Ascending aorta (tissue), 2 donors: Measurements from ENCODE around the gene PKP2. TPM values are rescaled to one million over a fixed set of nuclear protein-coding genes. Genes with fewer than 3 reads are reported as not detected.
A peak's percentile ranks its signal among the peaks of the same experiment; 100 is the strongest.
"Not testable (repeated sequence)": the region's sequence is repeated elsewhere in the genome, so short reads cannot be mapped to it uniquely, and the experiment has no call there.

Source experiments
- DNase-seq, 2 donors: peaks; one replicate each; pipeline ENCODE4 v3.0.0-alpha.2; 2019; ENCODE audit warnings: low spot score in 2 of 2
- H3K27ac ChIP-seq, 2 donors: fragments of 200-600 bp; sonication (generic); one replicate each; pipeline ENCODE4 v1.5.1; 2016 to 2017; ENCODE audit warnings: mild to moderate bottlenecking in 1 of 2
- H3K27me3 ChIP-seq: fragments of 200-600 bp; sonication (generic); one replicate; pipeline ENCODE4 v1.5.1; 2017
- H3K36me3 ChIP-seq, 2 donors: fragments of 200-600 bp; sonication (generic); one replicate each; pipeline ENCODE4 v1.5.1; 2016
- H3K4me1 ChIP-seq, 2 donors: fragments of 200-600 bp; sonication (generic); one replicate each; pipeline ENCODE4 v1.5.1; 2016 to 2017; ENCODE audit warnings: mild to moderate bottlenecking in 1 of 2
- H3K4me3 ChIP-seq, 2 donors: fragments of 200-600 bp; sonication (generic); one replicate each; pipeline ENCODE4 v1.5.1; 2016 to 2017; ENCODE audit warnings: mild to moderate bottlenecking in 1 of 2
- H3K9me3 ChIP-seq, 2 donors: fragments of 200-600 bp; sonication (generic); one replicate each; pipeline ENCODE4 v1.5.1; 2016
- CTCF ChIP-seq, 3 experiments: fragments of 200-600 bp in 2 of 3; fragments of 450-650 bp in 1 of 3; sonication (generic) in 2 of 3; IDR thresholded peaks; one replicate each; pipeline ENCODE4 v1.5.1; 2016 to 2019; ENCODE audit warnings: antibody characterized with exemption in 3 of 3, mild to moderate bottlenecking in 1 of 3, moderate library complexity in 1 of 3
- intact Hi-C: fragments of 100-400 bp; cut with DNase I; formaldehyde crosslinking; loops from one replicate; pipeline ENCODE4 v1.15.1; 2023
- total RNA-seq: library from RNA; depleted of rRNA; stranded (reverse); fragments of >200 nt; gene quantifications from one replicate; pipeline ENCODE4 v1.1.0, GENCODE V29; 2016

The PKP2 gene
- total RNA-seq, 1 donor from 2014 or later, result not detected

GRCh38 chr12:32881107-32881506 lies 15.5 kb downstream of the PKP2 start:
- Histone ChIP-seq H3K9me3 (no peaks in the 10 kb centered on the region), H3K4me3 (no peak overlapping the region), H3K27me3 (no peaks in the 10 kb centered on the region), H3K4me1 (no peaks in the 10 kb centered on the region), H3K36me3 (no peaks in the 10 kb centered on the region), H3K27ac (no peak overlapping the region)
- no peak for DNase-seq
- intact Hi-C loops, result no loop called here
- TF ChIP-seq CTCF (IDR thresholded peaks at IDR 0.05), result no peak

GRCh38 chr12:32879066-32879465 lies 17.5 kb downstream of the PKP2 start:
- H3K4me3 ChIP-seq, intact Hi-C loops, DNase-seq, H3K27me3 ChIP-seq, H3K27ac ChIP-seq, H3K36me3 ChIP-seq, H3K4me1 ChIP-seq, H3K9me3 ChIP-seq: not testable (repeated sequence)

GRCh38 chr12:32877601-32878459 lies 18.7 kb downstream of the PKP2 start:
- TF ChIP-seq CTCF (IDR thresholded peaks at IDR 0.05), result no peak
- intact Hi-C loops, result no loop called here
- Histone ChIP-seq H3K36me3 (no peaks in the 10 kb centered on the region), H3K9me3 (no peaks in the 10 kb centered on the region), H3K27ac (no peak overlapping the region), H3K4me3 (peak overlapping the region in 1 of 2 donors; percentile 19), H3K4me1 (no peaks in the 10 kb centered on the region), H3K27me3 (no peaks in the 10 kb centered on the region)
- DNase-seq, result no peak

GRCh38 chr12:32876004-32876403 lies 20.6 kb downstream of the PKP2 start:
- Histone ChIP-seq H3K36me3 (no peaks in the 10 kb centered on the region), H3K9me3 (no peaks in the 10 kb centered on the region), H3K4me1 (no peaks in the 10 kb centered on the region), H3K27ac (no peak overlapping the region), H3K27me3 (no peaks in the 10 kb centered on the region), H3K4me3 (no peak overlapping the region)
- intact Hi-C loops, result no loop called here
- no peak for DNase-seq
- no peak for TF ChIP-seq CTCF (IDR thresholded peaks at IDR 0.05)

GRCh38 chr12:32874975-32875374 lies 21.6 kb downstream of the PKP2 start:
- intact Hi-C loops, result no loop called here

More at GRCh38 chr12:32874975-32875374, 21.6 kb downstream of the PKP2 start:
- H3K4me3 ChIP-seq, result no peak overlapping the region
- DNase-seq, result no peak
- H3K27me3 ChIP-seq, result no peaks in the 10 kb centered on the region
- no peak overlapping the region for H3K27ac ChIP-seq
- no peaks in the 10 kb centered on the region for H3K9me3 ChIP-seq
- no peaks in the 10 kb centered on the region for H3K36me3 ChIP-seq
- H3K4me1 ChIP-seq, result no peaks in the 10 kb centered on the region
- TF ChIP-seq CTCF (IDR thresholded peaks at IDR 0.05), result no peak
